ENCODE measurements around the gene EXOC4. TPM values are rescaled to one million over a fixed set of nuclear protein-coding genes. Genes with fewer than 3 reads are reported as not detected.

Gene EXOC4
- total RNA-seq, 4 donors from 2014 or later: 36.9 to 78.0 (median 52.2) TPM

DNA sequence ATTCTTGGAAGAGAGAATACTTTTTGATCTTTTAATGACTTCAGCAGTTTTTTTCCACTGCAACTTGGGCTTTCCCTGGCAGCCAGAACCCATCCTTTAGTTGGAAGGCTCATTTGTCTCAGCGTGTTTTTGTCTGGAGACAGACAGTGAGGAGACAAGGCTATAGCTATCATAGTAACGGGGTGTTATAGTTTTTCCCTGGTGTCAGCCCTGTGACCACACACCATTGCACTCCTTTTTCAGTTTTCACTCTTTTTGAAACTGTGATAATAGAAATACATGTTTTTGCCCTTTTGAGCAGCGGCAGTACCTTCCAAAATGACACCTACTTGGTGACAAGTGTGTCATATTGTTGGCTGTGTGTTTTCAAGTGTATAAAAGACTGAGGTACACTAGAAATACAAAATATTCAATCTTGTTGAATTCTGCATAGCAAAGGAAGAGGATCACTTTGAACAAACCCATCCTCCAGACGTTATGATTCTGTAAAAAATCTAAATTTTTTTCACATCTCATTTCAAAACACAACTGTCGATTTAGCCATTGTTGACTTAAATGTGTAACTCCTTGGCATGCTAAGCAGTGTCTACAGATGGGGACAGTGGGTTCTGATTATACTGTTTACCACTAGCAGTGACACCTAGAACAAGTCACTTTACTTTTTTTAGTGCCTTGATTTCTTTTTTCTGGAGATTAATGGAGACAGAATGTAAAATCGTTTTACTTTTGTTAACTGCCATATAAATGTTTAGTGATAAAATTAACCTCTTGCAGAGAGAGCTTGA, 130.1 kb downstream of the EXOC4 start:
- Histone ChIP-seq H3K4me1 (peaks cover 0 to 6% of the 10 kb centered on the region in 2 donors), H3K4me3 (no peak overlapping the region), H3K36me3 (no peaks in the 10 kb centered on the region), H3K9me3 (no peaks in the 10 kb centered on the region), H3K27me3 (no peaks in the 10 kb centered on the region), H3K27ac (no peak overlapping the region)
- ATAC-seq (no peak), DNase-seq (no peak)
- intact Hi-C loops (cut with DNase I; ENCODE audit: low total_unique reads) (no loop called here), in situ Hi-C loops (cut with MboI; ENCODE audit: low sequenced_read_pairs in 4 of 4) (no loop called here)
- TF ChIP-seq POLR2A (IDR thresholded peaks at IDR 0.05): no peak
- TF ChIP-seq, protein P1, sequence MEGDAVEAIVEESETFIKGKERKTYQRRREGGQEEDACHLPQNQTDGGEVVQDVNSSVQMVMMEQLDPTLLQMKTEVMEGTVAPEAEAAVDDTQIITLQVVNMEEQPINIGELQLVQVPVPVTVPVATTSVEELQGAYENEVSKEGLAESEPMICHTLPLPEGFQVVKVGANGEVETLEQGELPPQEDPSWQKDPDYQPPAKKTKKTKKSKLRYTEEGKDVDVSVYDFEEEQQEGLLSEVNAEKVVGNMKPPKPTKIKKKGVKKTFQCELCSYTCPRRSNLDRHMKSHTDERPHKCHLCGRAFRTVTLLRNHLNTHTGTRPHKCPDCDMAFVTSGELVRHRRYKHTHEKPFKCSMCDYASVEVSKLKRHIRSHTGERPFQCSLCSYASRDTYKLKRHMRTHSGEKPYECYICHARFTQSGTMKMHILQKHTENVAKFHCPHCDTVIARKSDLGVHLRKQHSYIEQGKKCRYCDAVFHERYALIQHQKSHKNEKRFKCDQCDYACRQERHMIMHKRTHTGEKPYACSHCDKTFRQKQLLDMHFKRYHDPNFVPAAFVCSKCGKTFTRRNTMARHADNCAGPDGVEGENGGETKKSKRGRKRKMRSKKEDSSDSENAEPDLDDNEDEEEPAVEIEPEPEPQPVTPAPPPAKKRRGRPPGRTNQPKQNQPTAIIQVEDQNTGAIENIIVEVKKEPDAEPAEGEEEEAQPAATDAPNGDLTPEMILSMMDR (IDR thresholded peaks at IDR 0.05 in 4 of 5, conservative IDR thresholded peaks at IDR 0.05 in 1 of 5): no peak

DNA sequence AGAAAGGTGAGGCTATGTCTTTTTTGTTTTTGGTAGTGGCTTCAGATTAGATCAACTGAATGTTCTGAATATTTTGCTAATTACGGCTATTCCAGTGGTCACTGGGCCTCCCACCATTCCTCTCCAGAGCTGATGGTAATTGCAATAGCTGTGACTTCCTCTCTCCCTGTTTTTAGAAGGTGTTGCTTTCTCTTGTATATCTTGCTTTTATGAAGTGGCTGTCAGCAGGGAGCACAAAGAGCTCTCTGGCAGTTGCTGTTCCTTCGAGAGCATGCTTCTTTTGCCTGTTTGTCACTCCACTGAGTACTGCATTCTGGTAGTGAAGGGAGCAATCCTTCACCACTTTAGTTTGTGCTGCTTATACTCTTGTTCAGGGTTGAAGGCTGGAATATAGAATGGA, 133.3 kb downstream of the EXOC4 start:
- no peak overlapping the region for H3K27ac ChIP-seq
- intact Hi-C loops (cut with DNase I; ENCODE audit: low total_unique reads): no loop called here
- ATAC-seq (no peak), DNase-seq (no peak)
- in situ Hi-C loops (cut with MboI; ENCODE audit: low sequenced_read_pairs in 4 of 4): no loop called here
- no peak overlapping the region for H3K4me3 ChIP-seq
- H3K27me3 ChIP-seq: no peaks in the 10 kb centered on the region
- TF ChIP-seq, protein P1 (IDR thresholded peaks at IDR 0.05 in 4 of 5, conservative IDR thresholded peaks at IDR 0.05 in 1 of 5): no peak
- no peak for TF ChIP-seq POLR2A (IDR thresholded peaks at IDR 0.05)
- H3K4me1 ChIP-seq: peaks cover 8 to 12% of the 10 kb centered on the region in 2 donors
- no peaks in the 10 kb centered on the region for H3K36me3 ChIP-seq
- H3K9me3 ChIP-seq: no peaks in the 10 kb centered on the region

- Histone ChIP-seq H3K27ac (no peak overlapping the region), H3K4me1 (peaks cover 13 to 14% of the 10 kb centered on the region in 2 donors), H3K4me3 (no peak overlapping the region), H3K27me3 (no peaks in the 10 kb centered on the region), H3K36me3 (no peaks in the 10 kb centered on the region), H3K9me3 (no peaks in the 10 kb centered on the region)
- in situ Hi-C loops (cut with MboI; ENCODE audit: low sequenced_read_pairs in 4 of 4) (no loop called here), intact Hi-C loops (cut with DNase I; ENCODE audit: low total_unique reads) (no loop called here)
- no peak for TF ChIP-seq POLR2A (IDR thresholded peaks at IDR 0.05)
- TF ChIP-seq, protein P1 (IDR thresholded peaks at IDR 0.05 in 4 of 5, conservative IDR thresholded peaks at IDR 0.05 in 1 of 5): no peak
- no peak for ATAC-seq
- no peak for DNase-seq
These were observed 136.8 kb downstream of the EXOC4 start for GRCh38 chr7:133389727-133390126.

- Histone ChIP-seq H3K27me3 (no peaks in the 10 kb centered on the region), H3K9me3 (no peaks in the 10 kb centered on the region), H3K27ac (no peak overlapping the region), H3K4me1 (peaks cover 13 to 14% of the 10 kb centered on the region in 2 donors), H3K36me3 (no peaks in the 10 kb centered on the region), H3K4me3 (no peak overlapping the region)
- in situ Hi-C loops (cut with MboI; ENCODE audit: low sequenced_read_pairs in 4 of 4) (no loop called here), intact Hi-C loops (cut with DNase I; ENCODE audit: low total_unique reads) (no loop called here)
- DNase-seq (no peak), ATAC-seq (peak; percentile 61 to 74)
- no peak for TF ChIP-seq POLR2A (IDR thresholded peaks at IDR 0.05)
- TF ChIP-seq, protein P1 (IDR thresholded peaks at IDR 0.05 in 4 of 5, conservative IDR thresholded peaks at IDR 0.05 in 1 of 5): no peak
These were observed 138.3 kb downstream of the EXOC4 start for GRCh38 chr7:133391206-133391605.

All from gastrocnemius medialis (tissue), 4 donors.